Measurements from ENCODE around the gene RNF212.

Gene RNF212

DNA sequence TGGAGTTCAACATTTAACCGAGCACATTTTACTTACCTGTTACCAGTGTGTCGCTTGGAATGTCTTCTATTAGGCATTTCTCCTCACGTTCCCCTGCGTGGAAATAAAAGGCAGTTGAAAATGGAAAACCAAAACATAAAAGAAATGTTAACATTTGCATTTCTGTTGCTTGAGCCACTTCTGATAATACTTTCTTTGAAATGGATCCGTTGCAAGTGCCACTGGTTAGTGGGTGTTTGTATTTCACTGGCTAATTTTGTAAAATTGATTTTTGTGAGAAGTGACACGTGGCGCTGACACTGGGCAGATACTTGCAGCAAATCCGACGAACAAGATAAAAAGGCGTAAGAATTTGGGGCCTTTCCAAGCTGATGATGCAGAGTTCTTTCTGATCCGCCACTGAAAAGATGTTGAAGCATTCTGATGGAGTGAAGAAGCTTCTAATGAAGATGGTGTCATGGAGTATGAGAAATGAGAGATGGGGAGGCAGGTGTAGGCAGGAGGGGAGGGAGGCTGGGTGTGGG lies 40.3 kb upstream of the RNF212 start:
- DNase-seq (ENCODE audit: low read depth), result no peak
- no peak overlapping the region for H3K4me3 ChIP-seq (ENCODE audit: low read depth, low read length)
- TF ChIP-seq, protein P1, sequence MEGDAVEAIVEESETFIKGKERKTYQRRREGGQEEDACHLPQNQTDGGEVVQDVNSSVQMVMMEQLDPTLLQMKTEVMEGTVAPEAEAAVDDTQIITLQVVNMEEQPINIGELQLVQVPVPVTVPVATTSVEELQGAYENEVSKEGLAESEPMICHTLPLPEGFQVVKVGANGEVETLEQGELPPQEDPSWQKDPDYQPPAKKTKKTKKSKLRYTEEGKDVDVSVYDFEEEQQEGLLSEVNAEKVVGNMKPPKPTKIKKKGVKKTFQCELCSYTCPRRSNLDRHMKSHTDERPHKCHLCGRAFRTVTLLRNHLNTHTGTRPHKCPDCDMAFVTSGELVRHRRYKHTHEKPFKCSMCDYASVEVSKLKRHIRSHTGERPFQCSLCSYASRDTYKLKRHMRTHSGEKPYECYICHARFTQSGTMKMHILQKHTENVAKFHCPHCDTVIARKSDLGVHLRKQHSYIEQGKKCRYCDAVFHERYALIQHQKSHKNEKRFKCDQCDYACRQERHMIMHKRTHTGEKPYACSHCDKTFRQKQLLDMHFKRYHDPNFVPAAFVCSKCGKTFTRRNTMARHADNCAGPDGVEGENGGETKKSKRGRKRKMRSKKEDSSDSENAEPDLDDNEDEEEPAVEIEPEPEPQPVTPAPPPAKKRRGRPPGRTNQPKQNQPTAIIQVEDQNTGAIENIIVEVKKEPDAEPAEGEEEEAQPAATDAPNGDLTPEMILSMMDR (IDR thresholded peaks at IDR 0.05; ENCODE audit: insufficient read depth, low read depth, low read length, missing control alignments), result no peak

DNA sequence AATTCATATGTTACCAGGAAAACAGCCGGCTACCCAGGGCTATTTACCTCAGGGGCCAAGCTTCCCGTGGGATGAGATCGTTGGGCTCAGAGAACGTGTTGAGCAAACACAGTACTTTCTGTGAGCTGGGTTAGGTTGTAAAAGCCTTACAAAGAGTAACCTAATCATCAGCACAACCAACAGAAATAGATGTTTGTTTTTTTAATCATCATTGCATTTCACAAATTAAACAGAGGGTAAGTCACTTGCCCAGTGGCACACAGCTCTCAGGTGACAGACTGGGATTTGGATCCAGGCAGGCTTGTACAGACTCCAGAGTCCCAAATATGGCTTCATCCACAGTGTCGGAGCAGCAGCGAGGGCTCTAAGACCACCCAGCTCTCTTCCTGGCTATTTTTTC lies 38.9 kb upstream of the RNF212 start:
- TF ChIP-seq, protein P1 (IDR thresholded peaks at IDR 0.05; ENCODE audit: insufficient read depth, low read depth, low read length, missing control alignments), result no peak
- no peak overlapping the region for H3K4me3 ChIP-seq (ENCODE audit: low read depth, low read length)
- DNase-seq (ENCODE audit: low read depth), result no peak

DNA sequence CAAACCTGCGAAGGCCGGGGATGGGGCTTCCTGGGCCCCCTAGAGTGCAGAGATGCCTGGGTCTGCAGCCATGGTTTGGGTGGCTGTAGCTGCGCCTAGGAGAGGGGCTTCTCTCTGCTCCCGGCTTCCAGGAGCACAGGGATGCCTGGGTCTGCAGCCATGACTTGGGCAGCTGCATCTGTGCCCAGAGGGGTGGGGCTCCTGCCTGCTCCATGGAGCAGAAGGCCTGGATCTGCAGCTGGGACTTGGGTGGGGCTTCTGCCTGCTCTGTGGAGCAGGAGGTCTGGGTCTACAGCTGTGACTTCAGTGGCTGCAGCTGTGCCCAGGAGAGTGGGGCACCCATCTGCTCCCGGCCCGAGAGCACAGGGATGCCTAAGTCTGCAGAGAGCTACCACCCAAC lies 38.2 kb upstream of the RNF212 start:
- no peak for DNase-seq (ENCODE audit: low read depth)
- TF ChIP-seq, protein P1 (IDR thresholded peaks at IDR 0.05; ENCODE audit: insufficient read depth, low read depth, low read length, missing control alignments), result no peak
- no peak overlapping the region for H3K4me3 ChIP-seq (ENCODE audit: low read depth, low read length)

DNA sequence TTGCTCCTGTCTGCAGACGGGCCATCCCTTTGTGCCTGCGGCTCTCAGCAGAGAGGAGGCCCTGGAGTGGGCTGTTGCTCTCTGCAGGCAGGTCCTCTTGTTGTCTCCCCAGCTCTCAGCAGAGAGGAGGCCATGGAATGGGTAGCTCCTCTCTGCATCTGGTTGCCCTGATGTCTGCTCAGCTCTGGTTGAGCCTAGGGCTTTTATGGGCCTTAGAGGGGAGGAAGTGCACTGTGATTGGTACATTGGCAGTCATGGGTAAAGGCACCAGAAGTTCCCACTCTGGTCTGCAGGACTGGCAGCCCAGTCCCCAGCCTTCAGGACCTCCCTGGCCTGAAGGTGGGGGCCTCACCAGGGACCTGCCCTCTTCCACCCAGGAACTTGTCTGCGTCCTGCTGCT lies 37.5 kb upstream of the RNF212 start:
- H3K4me3 ChIP-seq (ENCODE audit: low read depth, low read length), result no peak overlapping the region
- TF ChIP-seq, protein P1 (IDR thresholded peaks at IDR 0.05; ENCODE audit: insufficient read depth, low read depth, low read length, missing control alignments), result no peak
- no peak for DNase-seq (ENCODE audit: low read depth)

DNA sequence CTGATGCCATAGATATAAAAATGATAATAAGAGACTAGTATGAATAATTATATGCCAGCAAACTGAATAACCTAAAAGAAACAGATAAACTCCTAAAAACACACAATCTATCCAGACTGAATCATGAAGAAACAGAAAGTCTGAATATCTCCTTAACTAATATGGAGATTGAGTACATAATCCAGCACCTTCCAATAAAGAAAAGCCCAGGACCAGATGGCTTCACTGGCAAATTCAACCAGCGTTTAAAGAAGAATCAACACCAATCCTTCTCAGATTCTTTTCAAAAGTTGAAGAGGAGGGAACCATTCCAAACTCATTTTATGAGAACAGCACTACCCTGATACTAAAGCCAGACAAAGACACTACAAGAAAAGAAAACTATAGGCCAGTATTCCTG lies 26.5 kb upstream of the RNF212 start:
- TF ChIP-seq, protein P1 (IDR thresholded peaks at IDR 0.05; ENCODE audit: insufficient read depth, low read depth, low read length, missing control alignments), result no peak
- DNase-seq (ENCODE audit: low read depth), result no peak
- no peak overlapping the region for H3K4me3 ChIP-seq (ENCODE audit: low read depth, low read length)

DNA sequence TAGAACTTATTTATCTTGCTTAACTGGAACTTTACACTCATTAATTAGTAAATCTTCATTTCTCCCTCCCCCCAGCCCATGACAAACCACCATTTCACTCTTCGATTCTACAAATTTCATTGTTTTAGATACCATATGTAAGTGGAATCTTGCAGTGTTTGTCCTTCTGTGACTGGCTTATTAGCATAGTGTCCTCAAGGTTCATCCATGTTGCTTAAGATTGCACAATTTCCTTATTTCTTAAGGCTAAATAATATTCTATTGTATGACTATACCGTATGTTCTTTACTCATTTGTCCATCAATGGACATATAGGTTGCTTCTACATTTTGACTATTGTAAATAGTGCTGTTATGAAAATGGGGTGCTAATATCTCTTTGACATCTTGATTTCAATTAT lies 24.5 kb upstream of the RNF212 start:
- DNase-seq (ENCODE audit: low read depth), result no peak
- TF ChIP-seq, protein P1 (IDR thresholded peaks at IDR 0.05; ENCODE audit: insufficient read depth, low read depth, low read length, missing control alignments), result no peak
- peak overlapping the region; percentile 29; the same call in 1 of the 2 replicates for H3K4me3 ChIP-seq (ENCODE audit: low read depth, low read length)

DNA sequence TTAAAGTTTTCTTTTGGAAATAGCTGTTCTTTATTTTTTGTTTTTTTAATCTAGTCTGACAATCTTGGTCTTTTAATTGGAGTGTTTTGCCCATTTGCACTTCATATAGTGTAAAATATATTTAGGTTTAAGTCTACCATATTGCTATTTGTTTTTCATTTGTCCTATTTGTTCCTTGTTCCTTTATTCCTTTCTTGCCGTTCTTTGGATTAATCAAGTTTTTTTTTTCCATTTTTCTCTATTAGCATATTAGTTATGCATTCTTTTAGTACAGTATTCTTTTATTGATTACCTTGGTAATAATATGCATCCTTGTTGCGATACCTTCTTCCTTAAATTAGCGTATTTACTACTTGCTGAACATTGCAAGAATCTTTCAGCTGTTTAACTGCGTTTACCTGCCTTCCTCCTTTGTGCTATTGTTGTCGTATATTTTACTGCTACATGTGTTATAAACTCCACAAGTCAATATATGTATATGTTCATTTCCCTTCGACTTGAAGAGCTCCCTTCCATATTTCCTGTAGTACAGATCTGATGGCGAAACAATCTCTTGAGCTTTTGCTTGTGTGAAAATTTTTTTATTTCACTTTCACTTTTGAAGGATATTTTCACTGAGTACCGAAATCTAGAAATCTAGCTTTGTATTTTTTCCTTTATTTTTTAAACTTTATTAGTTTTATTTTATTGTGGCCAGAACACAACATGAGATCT lies 23.9 kb upstream of the RNF212 start:
- peak; percentile 32 for DNase-seq (ENCODE audit: low read depth)
- peak overlapping the region; percentile 29 for H3K4me3 ChIP-seq (ENCODE audit: low read depth, low read length)
- TF ChIP-seq, protein P1 (IDR thresholded peaks at IDR 0.05; ENCODE audit: insufficient read depth, low read depth, low read length, missing control alignments), result no peak
